ENCODE results near the gene ESPN. TPM values are rescaled to one million over a fixed set of nuclear protein-coding genes. Genes with fewer than 3 reads are reported as not detected.
A peak's percentile ranks its signal among the peaks of the same experiment; 100 is the strongest.

Gene ESPN
- polyA plus RNA-seq, 2 donors: 21.6 to 46.5 TPM

DNA sequence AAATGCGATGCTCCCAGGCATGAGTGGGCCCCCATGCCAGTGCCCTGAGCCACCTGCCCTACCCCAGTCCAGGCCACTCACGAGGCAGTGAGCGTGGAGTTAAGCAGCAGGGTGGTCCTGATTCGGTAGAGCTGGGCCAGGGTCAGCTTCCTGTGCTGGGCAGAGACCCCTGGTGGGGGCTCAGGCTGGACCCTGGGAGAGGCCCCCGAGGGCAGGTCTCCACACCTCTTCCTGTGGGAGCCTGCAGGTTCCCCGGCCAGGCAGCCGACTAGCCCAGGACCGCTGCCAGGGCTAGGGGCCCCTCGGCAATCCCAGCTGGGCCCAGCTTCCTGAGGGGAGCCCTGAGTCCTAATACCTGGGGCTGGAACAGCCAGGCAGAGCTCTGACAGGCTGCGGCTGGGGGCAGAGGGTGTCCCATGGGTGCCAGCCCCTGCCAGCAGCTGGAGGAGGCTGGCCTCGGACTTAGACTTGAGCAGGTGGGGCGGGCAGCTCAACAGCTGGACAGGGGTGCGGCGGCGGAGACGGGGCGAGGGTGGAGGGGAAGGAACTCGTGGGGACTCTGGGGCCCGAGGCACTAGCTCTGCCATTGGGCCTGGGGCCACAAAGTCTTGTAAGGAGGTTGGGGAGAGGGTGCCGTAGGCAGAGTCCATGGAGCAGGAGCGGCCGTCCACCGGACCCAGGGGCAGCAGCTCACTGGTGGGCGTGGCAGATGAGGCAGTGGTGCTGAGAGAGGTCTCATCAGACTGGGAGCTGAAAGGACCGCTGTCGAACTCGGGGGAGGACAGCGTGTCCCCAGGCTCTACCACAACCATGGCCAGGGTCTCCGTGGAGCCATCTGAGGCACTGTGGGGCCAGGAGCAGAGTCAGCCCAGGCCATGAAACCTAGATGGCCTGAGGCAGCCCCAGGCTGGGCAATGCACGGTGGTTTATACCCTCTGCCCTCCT, 43.4 kb downstream of the ESPN start:
- WGBS, 2 donors: 91 to 92% methylated on average over 30 of the region's 30 CpGs
- peaks cover 0 to 55% of the 10 kb centered on the region in 2 donors for H3K36me3 ChIP-seq (ENCODE audit: control insufficient read depth in 2 of 2, insufficient read depth in 2 of 2, low read length in 1 of 2)

DNA sequence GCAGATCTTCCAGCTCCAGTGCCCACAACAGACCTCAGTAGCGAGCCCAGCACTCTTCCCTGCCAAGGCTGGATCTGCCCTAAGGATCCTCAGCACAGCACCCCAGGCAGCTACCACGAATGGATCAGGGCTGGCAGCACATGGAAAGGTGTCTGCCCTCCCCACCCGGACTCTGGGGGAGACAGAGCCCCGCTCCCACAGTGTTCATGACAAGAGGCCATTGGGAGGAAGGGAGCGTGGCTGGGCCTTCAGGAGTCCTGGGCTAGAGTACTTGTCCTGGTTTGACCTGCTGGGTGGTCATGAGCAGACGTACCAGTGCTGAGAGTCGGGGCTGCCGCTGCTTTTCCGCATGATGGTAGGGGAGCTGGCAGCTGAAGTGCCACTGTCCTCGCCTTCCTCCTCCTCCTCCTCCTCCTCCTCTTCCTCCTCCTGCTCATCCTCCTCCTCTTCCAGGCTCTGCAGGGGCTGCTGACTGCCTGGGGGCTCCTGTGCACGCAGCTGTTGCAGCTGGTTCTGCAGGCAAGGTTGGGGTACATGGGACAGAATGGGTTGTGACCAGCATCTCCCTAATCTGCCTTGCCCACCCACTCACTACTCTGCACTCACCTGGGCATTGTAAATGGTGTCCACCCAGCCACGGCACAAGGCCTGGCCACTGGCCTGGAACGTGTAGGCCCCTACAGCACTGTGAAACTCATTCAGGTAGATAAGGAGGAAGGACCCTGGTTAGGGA, 44.3 kb downstream of the ESPN start:
- peaks cover 0 to 10% of the 10 kb centered on the region in 2 donors for H3K4me1 ChIP-seq (ENCODE audit: control insufficient read depth in 2 of 2, insufficient read depth in 2 of 2, low read length in 1 of 2)
- no peaks in the 10 kb centered on the region for H3K27me3 ChIP-seq (ENCODE audit: control insufficient read depth in 1 of 2, insufficient read depth in 2 of 2, low read length in 2 of 2)
- WGBS, 2 donors: 92% methylated on average over 13 of the region's 13 CpGs
- no peak overlapping the region for H3K4me3 ChIP-seq (ENCODE audit: low read depth in 1 of 2, low read length in 2 of 2)
- peaks cover 0 to 56% of the 10 kb centered on the region in 2 donors for H3K36me3 ChIP-seq (ENCODE audit: control insufficient read depth in 2 of 2, insufficient read depth in 2 of 2, low read length in 1 of 2)
- H3K9me3 ChIP-seq (ENCODE audit: control insufficient read depth in 2 of 2, insufficient read depth in 1 of 2, low read depth in 1 of 2, low read length in 1 of 2): no peaks in the 10 kb centered on the region
- no peak overlapping the region for H3K27ac ChIP-seq (ENCODE audit: low read depth in 2 of 2, low read length in 1 of 2)

More for the DNA sequence above, 43.4 kb downstream of the ESPN start:
- H3K27ac ChIP-seq (ENCODE audit: low read depth in 2 of 2, low read length in 1 of 2): no peak overlapping the region
- no peak overlapping the region for H3K4me3 ChIP-seq (ENCODE audit: low read depth in 1 of 2, low read length in 2 of 2)
- H3K9me3 ChIP-seq (ENCODE audit: control insufficient read depth in 2 of 2, insufficient read depth in 1 of 2, low read depth in 1 of 2, low read length in 1 of 2): no peaks in the 10 kb centered on the region
- peaks cover 0 to 10% of the 10 kb centered on the region in 2 donors for H3K4me1 ChIP-seq (ENCODE audit: control insufficient read depth in 2 of 2, insufficient read depth in 2 of 2, low read length in 1 of 2)
- H3K27me3 ChIP-seq (ENCODE audit: control insufficient read depth in 1 of 2, insufficient read depth in 2 of 2, low read length in 2 of 2): no peaks in the 10 kb centered on the region

DNA sequence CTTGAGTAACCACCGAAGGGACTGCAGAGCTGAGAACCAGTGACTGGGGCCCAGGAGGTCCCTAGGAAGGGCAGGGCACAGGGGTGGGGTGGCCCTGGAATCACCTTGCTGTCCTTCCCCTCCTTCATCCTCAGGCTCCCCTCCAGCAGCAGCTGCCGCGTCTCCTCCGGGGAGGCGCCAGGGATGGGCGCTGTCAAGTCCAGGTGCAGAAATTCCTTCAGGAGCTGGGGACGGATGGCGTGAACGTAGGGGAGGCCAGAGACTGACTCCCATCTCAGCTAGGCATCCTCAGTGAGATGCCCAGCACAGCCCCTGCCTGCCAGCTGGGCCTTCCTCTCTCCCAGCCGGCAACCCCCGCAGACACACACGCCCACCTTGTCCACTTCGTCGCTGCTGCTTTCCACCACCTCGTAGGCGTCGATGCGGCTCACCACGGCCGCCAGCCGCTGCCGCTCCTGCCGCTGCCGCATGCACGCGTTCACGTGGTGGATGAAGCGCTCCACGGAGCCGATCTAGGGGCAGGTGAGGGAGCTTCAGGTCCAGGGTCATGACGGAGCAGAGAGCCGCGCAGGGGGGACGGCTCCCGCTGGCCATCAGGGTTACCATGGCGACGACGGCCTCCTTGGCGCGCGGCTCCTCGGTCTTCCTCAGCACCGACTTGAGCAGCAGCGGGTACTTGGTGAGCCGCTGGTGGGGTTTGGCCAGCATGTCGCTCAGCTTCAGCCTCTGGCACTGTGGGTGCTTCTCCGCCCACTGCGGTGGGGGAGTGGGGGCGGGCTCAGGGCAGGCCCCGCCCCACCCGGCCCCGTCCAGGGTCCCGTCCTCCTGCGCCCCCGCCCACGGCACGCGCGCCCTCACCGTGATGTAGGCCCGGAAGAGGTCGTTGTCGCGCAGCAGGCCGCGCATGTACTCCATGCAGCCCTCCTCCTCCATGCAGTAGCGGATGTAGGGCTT, 45.8 kb downstream of the ESPN start:
- no peaks in the 10 kb centered on the region for H3K27me3 ChIP-seq (ENCODE audit: control insufficient read depth in 1 of 2, insufficient read depth in 2 of 2, low read length in 2 of 2)
- H3K4me1 ChIP-seq (ENCODE audit: control insufficient read depth in 2 of 2, insufficient read depth in 2 of 2, low read length in 1 of 2): peaks cover 0 to 13% of the 10 kb centered on the region in 2 donors
- H3K36me3 ChIP-seq (ENCODE audit: control insufficient read depth in 2 of 2, insufficient read depth in 2 of 2, low read length in 1 of 2): peaks cover 0 to 47% of the 10 kb centered on the region in 2 donors
- WGBS, 2 donors: 84 to 86% methylated on average over 67 of the region's 67 CpGs
- H3K4me3 ChIP-seq (ENCODE audit: low read depth in 1 of 2, low read length in 2 of 2): no peak overlapping the region
- H3K27ac ChIP-seq (ENCODE audit: low read depth in 2 of 2, low read length in 1 of 2): no peak overlapping the region
- H3K9me3 ChIP-seq (ENCODE audit: control insufficient read depth in 2 of 2, insufficient read depth in 1 of 2, low read depth in 1 of 2, low read length in 1 of 2): no peaks in the 10 kb centered on the region

DNA sequence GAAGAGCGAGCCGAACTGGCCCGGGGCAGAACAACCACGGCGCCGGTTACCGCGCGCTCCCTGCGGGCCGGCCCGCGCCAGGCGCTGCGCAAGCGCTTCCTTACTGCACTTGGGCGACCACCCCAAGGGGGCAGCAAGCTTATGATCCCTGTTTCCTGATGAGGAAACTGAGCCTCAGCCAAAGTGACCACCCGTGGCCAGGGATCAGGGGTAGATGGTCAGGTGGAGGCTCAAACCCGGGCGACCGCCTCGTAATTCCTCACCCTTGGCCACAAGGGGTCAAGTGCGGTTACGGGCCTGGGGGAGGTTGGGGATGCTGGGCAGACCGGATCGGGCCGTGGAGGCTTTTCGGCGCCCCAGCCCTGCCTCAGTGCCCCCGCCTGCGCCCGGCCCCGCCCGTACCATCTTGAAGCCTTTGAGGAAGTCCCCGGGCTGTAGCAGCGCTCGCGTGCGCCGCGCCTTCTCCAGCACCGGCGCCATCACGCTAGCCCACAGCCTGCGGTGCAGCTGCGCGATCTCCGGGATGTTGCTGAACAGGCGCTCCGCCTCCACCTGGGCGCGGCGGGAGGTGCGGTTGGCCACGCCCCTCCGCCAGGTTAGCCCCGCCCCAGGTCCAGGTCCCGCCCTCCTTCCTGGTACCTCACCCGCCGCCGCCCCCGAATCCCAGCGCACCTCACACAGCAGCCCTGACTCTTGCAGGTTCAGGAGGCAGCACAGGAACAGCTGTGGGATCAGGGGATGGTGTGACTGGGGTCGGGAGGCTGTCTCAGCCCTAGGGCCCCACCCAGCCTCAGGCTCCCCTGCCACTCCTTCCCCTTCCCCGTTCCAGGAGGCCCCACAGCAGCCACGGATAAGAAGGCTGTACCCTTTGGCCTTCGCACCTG, 46.8 kb downstream of the ESPN start:
- 66 to 75% methylated on average over 60 to 67 of the region's 67 CpGs for WGBS, 2 donors
- Histone ChIP-seq H3K9me3 (ENCODE audit: control insufficient read depth in 2 of 2, insufficient read depth in 1 of 2, low read depth in 1 of 2, low read length in 1 of 2) (no peaks in the 10 kb centered on the region), H3K4me3 (ENCODE audit: low read depth in 1 of 2, low read length in 2 of 2) (peak overlapping the region in 1 of 2 donors; percentile 1), H3K36me3 (ENCODE audit: control insufficient read depth in 2 of 2, insufficient read depth in 2 of 2, low read length in 1 of 2) (peaks cover 0 to 47% of the 10 kb centered on the region in 2 donors), H3K27me3 (ENCODE audit: control insufficient read depth in 1 of 2, insufficient read depth in 2 of 2, low read length in 2 of 2) (no peaks in the 10 kb centered on the region), H3K4me1 (ENCODE audit: control insufficient read depth in 2 of 2, insufficient read depth in 2 of 2, low read length in 1 of 2) (peaks cover 0 to 17% of the 10 kb centered on the region in 2 donors), H3K27ac (ENCODE audit: low read depth in 2 of 2, low read length in 1 of 2) (peak overlapping the region; percentile 93 to 98)

DNA sequence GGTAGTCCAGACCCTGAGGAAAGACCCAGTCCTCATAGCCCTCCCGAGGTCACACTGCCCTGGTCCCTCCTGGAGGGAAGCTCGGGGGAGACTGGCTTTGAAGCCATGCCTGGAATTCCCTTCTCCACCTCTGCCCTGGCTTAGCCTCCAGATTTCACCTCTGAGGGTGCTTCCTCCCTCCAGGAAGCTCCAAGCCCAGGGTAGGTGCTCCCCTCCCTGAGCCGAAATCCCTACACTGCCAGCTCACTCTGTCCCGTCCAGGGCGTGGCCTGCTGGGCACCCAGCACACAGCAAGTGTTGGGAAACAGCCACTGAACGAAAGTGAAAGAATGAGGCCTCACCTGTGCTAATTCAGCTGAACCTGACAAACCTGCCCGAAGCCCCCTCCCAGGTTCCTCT, 47.4 kb downstream of the ESPN start:
- H3K4me1 ChIP-seq (ENCODE audit: control insufficient read depth in 2 of 2, insufficient read depth in 2 of 2, low read length in 1 of 2): peaks cover 0 to 17% of the 10 kb centered on the region in 2 donors
- no peaks in the 10 kb centered on the region for H3K9me3 ChIP-seq (ENCODE audit: control insufficient read depth in 2 of 2, insufficient read depth in 1 of 2, low read depth in 1 of 2, low read length in 1 of 2)
- H3K27me3 ChIP-seq (ENCODE audit: control insufficient read depth in 1 of 2, insufficient read depth in 2 of 2, low read length in 2 of 2): no peaks in the 10 kb centered on the region
- H3K27ac ChIP-seq (ENCODE audit: low read depth in 2 of 2, low read length in 1 of 2): peak overlapping the region; percentile 93 to 98
- WGBS, 2 donors: 56 to 58% methylated on average over 7 of the region's 7 CpGs
- no peak overlapping the region for H3K4me3 ChIP-seq (ENCODE audit: low read depth in 1 of 2, low read length in 2 of 2)
- H3K36me3 ChIP-seq (ENCODE audit: control insufficient read depth in 2 of 2, insufficient read depth in 2 of 2, low read length in 1 of 2): peaks cover 0 to 47% of the 10 kb centered on the region in 2 donors

DNA sequence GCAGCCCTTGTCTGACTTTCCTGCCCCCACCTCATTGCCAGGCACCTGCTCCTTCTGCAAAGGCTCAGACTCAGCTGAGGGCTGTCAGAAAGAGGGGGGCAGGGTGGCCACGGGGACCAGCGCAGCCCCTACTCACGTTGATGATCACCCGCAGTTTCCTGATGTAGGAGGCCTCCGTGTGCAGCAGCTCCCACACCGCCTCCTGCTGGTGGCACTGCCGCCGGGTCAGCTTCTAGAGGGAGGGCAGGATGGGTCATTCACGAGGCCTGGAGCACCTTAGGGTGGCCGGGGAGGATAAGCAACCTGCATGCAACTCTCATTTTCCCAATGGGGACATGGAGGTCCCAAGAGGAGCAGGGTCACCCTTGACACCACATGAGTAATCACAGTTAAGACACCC, 47.8 kb downstream of the ESPN start:
- Histone ChIP-seq H3K4me1 (ENCODE audit: control insufficient read depth in 2 of 2, insufficient read depth in 2 of 2, low read length in 1 of 2) (peaks cover 0 to 17% of the 10 kb centered on the region in 2 donors), H3K36me3 (ENCODE audit: control insufficient read depth in 2 of 2, insufficient read depth in 2 of 2, low read length in 1 of 2) (peaks cover 0 to 43% of the 10 kb centered on the region in 2 donors), H3K27me3 (ENCODE audit: control insufficient read depth in 1 of 2, insufficient read depth in 2 of 2, low read length in 2 of 2) (no peaks in the 10 kb centered on the region), H3K9me3 (ENCODE audit: control insufficient read depth in 2 of 2, insufficient read depth in 1 of 2, low read depth in 1 of 2, low read length in 1 of 2) (no peaks in the 10 kb centered on the region), H3K27ac (ENCODE audit: low read depth in 2 of 2, low read length in 1 of 2) (peak overlapping the region; percentile 93 to 96), H3K4me3 (ENCODE audit: low read depth in 1 of 2, low read length in 2 of 2) (peak overlapping the region in 1 of 2 donors; percentile 5)
- 59 to 67% methylated on average over 10 of the region's 10 CpGs for WGBS, 2 donors

DNA sequence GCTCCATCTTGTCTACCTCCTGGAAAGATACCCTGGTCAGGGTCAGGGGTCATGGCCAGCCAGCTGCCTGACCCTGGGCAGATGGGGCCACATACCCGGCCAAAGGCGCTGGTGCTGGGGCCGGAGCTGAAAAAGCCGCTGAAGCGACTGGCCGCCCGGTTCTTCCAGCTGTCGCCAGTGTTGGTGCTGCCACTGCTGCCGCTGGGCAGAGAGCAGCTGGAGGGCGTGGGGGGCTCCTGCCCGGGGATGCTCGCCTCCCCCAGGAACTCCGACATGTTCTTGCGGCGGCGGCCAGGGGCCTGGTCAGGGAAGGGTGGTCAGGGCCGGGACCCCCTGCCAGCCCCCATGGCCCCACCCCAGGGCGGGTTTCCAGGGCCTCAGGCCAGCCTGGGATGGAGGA, 48.6 kb downstream of the ESPN start:
- Histone ChIP-seq H3K4me1 (ENCODE audit: control insufficient read depth in 2 of 2, insufficient read depth in 2 of 2, low read length in 1 of 2) (peaks cover 0 to 17% of the 10 kb centered on the region in 2 donors), H3K36me3 (ENCODE audit: control insufficient read depth in 2 of 2, insufficient read depth in 2 of 2, low read length in 1 of 2) (peaks cover 0 to 39% of the 10 kb centered on the region in 2 donors), H3K27ac (ENCODE audit: low read depth in 2 of 2, low read length in 1 of 2) (peak overlapping the region in 1 of 2 donors; percentile 93), H3K9me3 (ENCODE audit: control insufficient read depth in 2 of 2, insufficient read depth in 1 of 2, low read depth in 1 of 2, low read length in 1 of 2) (no peaks in the 10 kb centered on the region), H3K4me3 (ENCODE audit: low read depth in 1 of 2, low read length in 2 of 2) (no peak overlapping the region), H3K27me3 (ENCODE audit: control insufficient read depth in 1 of 2, insufficient read depth in 2 of 2, low read length in 2 of 2) (no peaks in the 10 kb centered on the region)
- 90 to 92% methylated on average over 15 to 18 of the region's 18 CpGs for WGBS, 2 donors

DNA sequence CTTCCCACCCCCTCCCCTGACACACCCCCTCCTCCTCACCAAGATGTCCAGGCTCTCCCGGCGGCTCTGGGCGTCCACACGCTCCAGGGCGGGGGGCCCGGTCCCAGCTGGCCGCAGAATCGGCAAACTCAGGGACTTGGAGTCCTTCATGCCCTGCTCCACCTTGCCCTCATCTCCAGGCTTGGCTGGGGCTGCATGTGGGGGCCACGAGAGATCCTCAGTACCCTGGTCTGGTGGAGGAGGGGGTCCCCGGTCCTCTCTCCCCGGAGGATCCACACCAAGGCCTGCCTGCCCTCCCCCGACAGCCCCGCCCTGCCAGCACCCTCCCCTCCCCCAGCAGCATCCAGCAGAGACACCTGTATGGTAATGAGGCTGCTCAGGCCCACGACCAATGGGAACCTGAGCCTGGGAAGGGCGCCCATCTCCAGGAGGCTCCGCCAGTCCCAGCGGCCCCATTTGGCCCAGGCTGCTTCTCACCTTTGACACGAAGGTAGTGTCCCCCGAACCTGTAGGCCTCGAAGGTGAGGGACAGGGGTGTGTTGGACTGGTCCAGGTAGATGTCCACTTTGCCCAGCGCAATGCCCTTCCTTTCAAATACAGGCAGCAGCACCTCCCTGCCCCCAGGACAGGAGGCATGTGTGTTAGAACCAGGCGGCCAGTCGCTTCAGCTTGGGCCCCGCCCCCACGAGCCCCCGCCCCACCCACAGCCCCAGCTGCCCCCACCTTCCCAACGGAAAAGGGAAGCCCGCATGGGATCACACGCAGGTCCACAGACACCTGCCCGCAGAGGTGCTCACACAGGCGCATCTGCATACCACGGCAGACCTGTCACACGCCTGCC, 49.6 kb downstream of the ESPN start:
- H3K27me3 ChIP-seq (ENCODE audit: control insufficient read depth in 1 of 2, insufficient read depth in 2 of 2, low read length in 2 of 2): no peaks in the 10 kb centered on the region
- no peaks in the 10 kb centered on the region for H3K9me3 ChIP-seq (ENCODE audit: control insufficient read depth in 2 of 2, insufficient read depth in 1 of 2, low read depth in 1 of 2, low read length in 1 of 2)
- H3K4me1 ChIP-seq (ENCODE audit: control insufficient read depth in 2 of 2, insufficient read depth in 2 of 2, low read length in 1 of 2): peaks cover 0 to 17% of the 10 kb centered on the region in 2 donors
- H3K4me3 ChIP-seq (ENCODE audit: low read depth in 1 of 2, low read length in 2 of 2): no peak overlapping the region
- H3K27ac ChIP-seq (ENCODE audit: low read depth in 2 of 2, low read length in 1 of 2): no peak overlapping the region
- 79 to 84% methylated on average over 30 to 33 of the region's 33 CpGs for WGBS, 2 donors
- peaks cover 0 to 30% of the 10 kb centered on the region in 2 donors for H3K36me3 ChIP-seq (ENCODE audit: control insufficient read depth in 2 of 2, insufficient read depth in 2 of 2, low read length in 1 of 2)

Measured in esophagus (tissue), 2 donors.